ENCODE data around the gene MSANTD1.

The MSANTD1 gene

GRCh38 chr4:3292571-3293400 lies 43.8 kb downstream of the MSANTD1 start, which contains the start of gene RGS12:
TSS of gene RGS12 (plus strand) at chr4:3293021. CDS start at chr4:3316171, 23,150 bp downstream.
- no peak for TF ChIP-seq CTCF (IDR thresholded peaks at IDR 0.05)
- Mint-ChIP-seq H3K4me3 (peak within 1 kb of the TSS; percentile 92), H3K36me3 (ENCODE audit: low read depth) (peaks cover 32% of the 10 kb centered on the region), H3K4me1 (peaks cover 50% of the 10 kb centered on the region), H3K27me3 (ENCODE audit: low read depth, poor library complexity) (peaks cover 35% of the 10 kb centered on the region), H3K9me3 (peaks cover 7% of the 10 kb centered on the region), H3K27ac (no peak within 1 kb of the TSS)
- DNase-seq, result peak; percentile 97

- Mint-ChIP-seq H3K27me3 (ENCODE audit: low read depth, poor library complexity) (peaks cover 33% of the 10 kb centered on the region), H3K36me3 (ENCODE audit: low read depth) (peaks cover 41% of the 10 kb centered on the region), H3K4me1 (peaks cover 59% of the 10 kb centered on the region), H3K9me3 (peaks cover 13% of the 10 kb centered on the region), H3K4me3 (peak overlapping the region; percentile 92), H3K27ac (peak overlapping the region; percentile 90)
- TF ChIP-seq CTCF (IDR thresholded peaks at IDR 0.05), result no peak
- peak; percentile 55 for DNase-seq
These were observed 44.7 kb downstream of the MSANTD1 start for GRCh38 chr4:3293401-3294391.

GRCh38 chr4:3294401-3295241 lies 45.7 kb downstream of the MSANTD1 start:
- no peak for TF ChIP-seq CTCF (IDR thresholded peaks at IDR 0.05)
- H3K27ac Mint-ChIP-seq, result peak overlapping the region; percentile 90
- peaks cover 68% of the 10 kb centered on the region for H3K4me1 Mint-ChIP-seq
- H3K27me3 Mint-ChIP-seq (ENCODE audit: low read depth, poor library complexity), result peaks cover 24% of the 10 kb centered on the region
- peaks cover 43% of the 10 kb centered on the region for H3K36me3 Mint-ChIP-seq (ENCODE audit: low read depth)
- DNase-seq, result no peak
- H3K4me3 Mint-ChIP-seq, result peak overlapping the region; percentile 92
- peaks cover 13% of the 10 kb centered on the region for H3K9me3 Mint-ChIP-seq

- H3K27me3 Mint-ChIP-seq (ENCODE audit: low read depth, poor library complexity), result peaks cover 13% of the 10 kb centered on the region
- TF ChIP-seq CTCF (IDR thresholded peaks at IDR 0.05), result no peak
- H3K4me1 Mint-ChIP-seq, result peaks cover 81% of the 10 kb centered on the region
- peaks cover 43% of the 10 kb centered on the region for H3K36me3 Mint-ChIP-seq (ENCODE audit: low read depth)
- peak overlapping the region; percentile 48 for H3K27ac Mint-ChIP-seq
- DNase-seq, result no peak
- H3K9me3 Mint-ChIP-seq, result peaks cover 13% of the 10 kb centered on the region
- H3K4me3 Mint-ChIP-seq, result peak overlapping the region; percentile 44
These were observed 47.1 kb downstream of the MSANTD1 start for GRCh38 chr4:3295837-3296624.

- Mint-ChIP-seq H3K27ac (peak overlapping the region; percentile 95), H3K4me1 (peaks cover 82% of the 10 kb centered on the region), H3K9me3 (peaks cover 13% of the 10 kb centered on the region), H3K36me3 (ENCODE audit: low read depth) (peaks cover 43% of the 10 kb centered on the region), H3K4me3 (peak overlapping the region; percentile 11), H3K27me3 (ENCODE audit: low read depth, poor library complexity) (peaks cover 10% of the 10 kb centered on the region)
- TF ChIP-seq CTCF (IDR thresholded peaks at IDR 0.05), result no peak
- no peak for DNase-seq
These were observed 47.7 kb downstream of the MSANTD1 start for GRCh38 chr4:3296651-3297050.
